ENCODE measurements around the gene ATP5F1D. TPM values are rescaled to one million over a fixed set of nuclear protein-coding genes. Genes with fewer than 3 reads are reported as not detected.

ATP5F1D gene
- total RNA-seq, 2 donors from 2014 or later: 144 to 159 TPM

GRCh38 chr19:1226522-1227303 lies 14.8 kb upstream of the ATP5F1D start:
- Histone ChIP-seq H3K9ac (ENCODE audit: extremely low read depth, low read length, poor library complexity, severe bottlenecking) (no peak overlapping the region), H3K4me3 (ENCODE audit: low read length) (no peak overlapping the region), H3K27ac (ENCODE audit: low read depth, low read length) (no peak overlapping the region), H3K4me1 (ENCODE audit: control insufficient read depth, insufficient read depth, low read length) (no peaks in the 10 kb centered on the region), H3K36me3 (ENCODE audit: control insufficient read depth, insufficient read depth, low read length) (peaks cover 5% of the 10 kb centered on the region), H3K9me3 (ENCODE audit: control insufficient read depth, low read length) (no peaks in the 10 kb centered on the region), H3K27me3 (ENCODE audit: control insufficient read depth, insufficient read depth, low read length, poor library complexity, severe bottlenecking) (no peaks in the 10 kb centered on the region)
- no peak overlapping the region for H3K4me3 Mint-ChIP-seq
- no peaks in the 10 kb centered on the region for H3K9me3 Mint-ChIP-seq
- H3K36me3 Mint-ChIP-seq (ENCODE audit: low read depth): peaks cover 12% of the 10 kb centered on the region
- WGBS, 2 experiments (ENCODE audit: insufficient coverage in 1 of 2, insufficient read length in 1 of 2): 97% methylated on average over 36 to 50 of the region's 50 CpGs
- TF ChIP-seq CTCF (conservative IDR thresholded peaks at IDR 0.05): peak; percentile 16
- no peaks in the 10 kb centered on the region for H3K4me1 Mint-ChIP-seq
- no peaks in the 10 kb centered on the region for H3K27me3 Mint-ChIP-seq (ENCODE audit: insufficient read depth)
- DNase-seq: peak; percentile 66
- H3K27ac Mint-ChIP-seq: no peak overlapping the region

- H3K27me3 Mint-ChIP-seq (ENCODE audit: insufficient read depth): no peaks in the 10 kb centered on the region
- no peak overlapping the region for H3K27ac Mint-ChIP-seq
- TF ChIP-seq CTCF (conservative IDR thresholded peaks at IDR 0.05): no peak
- peaks cover 10% of the 10 kb centered on the region for H3K36me3 ChIP-seq (ENCODE audit: control insufficient read depth, insufficient read depth, low read length)
- H3K4me3 ChIP-seq (ENCODE audit: low read length): no peak overlapping the region
- no peaks in the 10 kb centered on the region for H3K4me1 ChIP-seq (ENCODE audit: control insufficient read depth, insufficient read depth, low read length)
- 96 to 98% methylated on average over 23 to 56 of the region's 56 CpGs for WGBS, 2 experiments (ENCODE audit: insufficient coverage in 1 of 2, insufficient read length in 1 of 2)
- no peaks in the 10 kb centered on the region for H3K9me3 ChIP-seq (ENCODE audit: control insufficient read depth, low read length)
- no peaks in the 10 kb centered on the region for H3K9me3 Mint-ChIP-seq
- H3K4me1 Mint-ChIP-seq: no peaks in the 10 kb centered on the region
- no peak for DNase-seq
- H3K4me3 Mint-ChIP-seq: no peak overlapping the region
- H3K27ac ChIP-seq (ENCODE audit: low read depth, low read length): no peak overlapping the region
- H3K27me3 ChIP-seq (ENCODE audit: control insufficient read depth, insufficient read depth, low read length, poor library complexity, severe bottlenecking): no peaks in the 10 kb centered on the region
- no peak overlapping the region for H3K9ac ChIP-seq (ENCODE audit: extremely low read depth, low read length, poor library complexity, severe bottlenecking)
- H3K36me3 Mint-ChIP-seq (ENCODE audit: low read depth): peaks cover 16% of the 10 kb centered on the region
These were observed 14.1 kb upstream of the ATP5F1D start for GRCh38 chr19:1227304-1228054.

- H3K4me3 ChIP-seq (ENCODE audit: low read length): no peak overlapping the region
- H3K4me3 Mint-ChIP-seq: no peak overlapping the region
- no peaks in the 10 kb centered on the region for H3K9me3 Mint-ChIP-seq
- peaks cover 15% of the 10 kb centered on the region for H3K36me3 Mint-ChIP-seq (ENCODE audit: low read depth)
- no peak overlapping the region for H3K27ac ChIP-seq (ENCODE audit: low read depth, low read length)
- no peak overlapping the region for H3K27ac Mint-ChIP-seq
- no peaks in the 10 kb centered on the region for H3K9me3 ChIP-seq (ENCODE audit: control insufficient read depth, low read length)
- H3K27me3 Mint-ChIP-seq (ENCODE audit: insufficient read depth): no peaks in the 10 kb centered on the region
- no peaks in the 10 kb centered on the region for H3K4me1 ChIP-seq (ENCODE audit: control insufficient read depth, insufficient read depth, low read length)
- peaks cover 7% of the 10 kb centered on the region for H3K36me3 ChIP-seq (ENCODE audit: control insufficient read depth, insufficient read depth, low read length)
- no peak overlapping the region for H3K9ac ChIP-seq (ENCODE audit: extremely low read depth, low read length, poor library complexity, severe bottlenecking)
- no peak for DNase-seq
- TF ChIP-seq CTCF (conservative IDR thresholded peaks at IDR 0.05): no peak
- H3K4me1 Mint-ChIP-seq: no peaks in the 10 kb centered on the region
- WGBS, 2 experiments (ENCODE audit: insufficient coverage in 1 of 2, insufficient read length in 1 of 2): 97 to 98% methylated on average over 98 to 100 of the region's 100 CpGs
- no peaks in the 10 kb centered on the region for H3K27me3 ChIP-seq (ENCODE audit: control insufficient read depth, insufficient read depth, low read length, poor library complexity, severe bottlenecking)
These were observed 13.2 kb upstream of the ATP5F1D start for GRCh38 chr19:1228161-1228957.

Data from endodermal cell (in vitro differentiated cells).